ENCODE results near the gene ALS2CL. TPM values are rescaled to one million over a fixed set of nuclear protein-coding genes. Genes with fewer than 3 reads are reported as not detected.

ALS2CL gene
- total RNA-seq, 1 experiment from 2014 or later, result 0.25 TPM

DNA sequence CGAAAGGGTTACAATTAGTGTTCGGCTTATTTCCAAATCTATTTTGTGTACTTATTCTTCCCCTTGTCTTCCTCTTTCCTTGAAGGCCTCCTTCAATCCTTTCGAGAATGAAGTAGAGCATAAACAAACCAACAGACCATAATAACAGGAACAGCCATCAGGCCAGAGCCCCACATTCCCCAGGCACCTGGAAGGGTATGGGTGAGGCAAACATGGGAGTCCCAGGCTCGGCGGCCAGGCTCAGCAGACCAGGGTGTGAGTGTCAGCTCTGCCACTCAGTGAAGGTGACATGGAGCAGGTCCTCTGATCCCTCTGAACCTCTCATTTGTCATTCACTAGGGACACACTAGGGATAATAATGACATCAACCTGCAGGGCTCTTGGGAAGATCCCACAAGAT, 13.8 kb downstream of the ALS2CL start:
- no peak for DNase-seq (ENCODE audit: low spot score)

DNA sequence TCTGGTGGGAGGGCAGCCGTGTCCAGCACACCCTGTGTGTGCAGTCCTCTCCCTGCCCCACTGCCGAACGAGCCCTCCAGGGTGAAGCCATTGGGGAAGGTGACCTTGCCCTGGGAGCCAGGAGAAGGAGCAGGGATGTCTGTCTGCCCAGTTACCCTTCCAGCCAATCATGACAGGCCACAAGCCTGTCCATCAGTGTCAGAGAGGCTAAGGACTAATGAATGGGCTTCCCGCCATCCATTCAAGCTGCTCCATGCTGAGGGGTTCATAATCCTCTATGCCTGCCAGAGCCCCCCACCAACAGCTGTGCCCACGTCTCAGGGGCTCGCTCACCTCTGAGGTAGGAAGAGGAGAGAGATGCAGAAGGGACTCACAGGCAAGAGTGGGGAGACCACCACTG, 15.2 kb downstream of the ALS2CL start:
- no peak for DNase-seq (ENCODE audit: low spot score)

GRCh38 chr3:46677411-46677726, 16.1 kb downstream of the ALS2CL start:
- no peak for DNase-seq (ENCODE audit: low spot score)

GRCh38 chr3:46676601-46677410, 16.7 kb downstream of the ALS2CL start:
- no peak for DNase-seq (ENCODE audit: low spot score)

GRCh38 chr3:46675843-46676567, 17.5 kb downstream of the ALS2CL start:
- DNase-seq (ENCODE audit: low spot score), result no peak

DNA sequence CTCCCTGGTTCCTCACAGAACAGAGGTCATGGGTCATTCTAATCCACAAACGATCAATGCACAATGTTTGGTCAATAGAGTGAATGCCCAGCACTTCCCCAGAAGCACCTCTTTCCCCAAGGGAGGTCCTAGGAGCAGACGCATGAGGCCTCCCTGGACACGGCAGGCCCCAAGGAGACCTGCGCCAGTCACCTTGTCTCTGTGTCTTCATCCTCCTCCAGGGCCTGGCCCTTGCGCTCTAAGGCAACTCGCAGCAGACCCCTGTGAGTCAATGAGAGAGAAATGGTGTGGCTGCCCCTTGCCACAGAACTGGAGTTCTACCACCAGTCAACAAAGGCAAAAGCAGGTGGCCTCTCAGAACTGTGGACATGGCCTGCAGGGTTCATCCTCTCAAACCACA, 18.1 kb downstream of the ALS2CL start:
- no peak for DNase-seq (ENCODE audit: low spot score)

GRCh38 chr3:46674031-46674845, 19.2 kb downstream of the ALS2CL start:
- no peak for DNase-seq (ENCODE audit: low spot score)

DNA sequence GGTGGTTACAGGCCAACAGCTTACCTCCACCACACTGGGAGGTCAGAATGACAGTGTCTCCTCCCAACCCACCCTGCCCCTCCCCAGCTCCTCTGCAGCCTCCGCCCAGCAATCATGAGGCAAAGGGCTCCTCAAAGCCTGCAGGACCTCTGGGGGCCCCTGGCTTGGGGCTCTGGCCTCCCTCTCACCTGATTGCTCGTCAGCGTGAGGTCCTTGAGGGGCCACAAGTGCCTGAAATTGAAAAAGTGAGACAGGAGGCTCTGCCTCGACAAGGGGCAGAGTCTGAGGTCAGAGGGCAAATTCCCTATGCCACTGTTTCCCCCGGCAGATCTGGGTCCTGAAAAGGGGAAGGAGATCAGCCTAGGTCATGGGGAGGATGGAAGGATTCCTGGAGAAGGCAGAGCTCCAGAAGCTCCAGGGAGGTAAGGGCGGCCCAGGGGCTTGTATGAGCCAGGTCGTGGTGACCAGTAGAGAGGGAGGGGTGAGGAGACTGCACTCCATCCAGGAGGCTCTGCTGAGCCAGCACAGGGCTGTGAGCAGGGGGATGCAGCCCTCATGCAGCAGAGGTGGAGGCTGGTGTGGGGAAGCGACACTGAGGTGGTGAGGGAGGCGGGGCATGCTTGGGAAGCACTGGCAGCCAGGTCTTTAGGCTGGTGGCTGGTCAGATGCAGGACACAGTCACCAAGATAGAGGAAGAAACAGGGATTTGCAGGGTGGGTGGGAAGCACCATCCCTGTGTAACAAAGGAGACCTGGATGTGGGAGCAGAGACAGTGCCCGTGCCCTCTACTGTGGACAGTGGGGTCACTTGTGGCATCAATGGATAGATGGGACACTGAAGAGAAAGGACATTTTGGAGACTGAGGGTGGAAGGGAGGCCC, 20.1 kb downstream of the ALS2CL start:
- no peak for DNase-seq (ENCODE audit: low spot score)

GRCh38 chr3:46672349-46672695, 21.2 kb downstream of the ALS2CL start:
- DNase-seq (ENCODE audit: low spot score), result no peak

DNA sequence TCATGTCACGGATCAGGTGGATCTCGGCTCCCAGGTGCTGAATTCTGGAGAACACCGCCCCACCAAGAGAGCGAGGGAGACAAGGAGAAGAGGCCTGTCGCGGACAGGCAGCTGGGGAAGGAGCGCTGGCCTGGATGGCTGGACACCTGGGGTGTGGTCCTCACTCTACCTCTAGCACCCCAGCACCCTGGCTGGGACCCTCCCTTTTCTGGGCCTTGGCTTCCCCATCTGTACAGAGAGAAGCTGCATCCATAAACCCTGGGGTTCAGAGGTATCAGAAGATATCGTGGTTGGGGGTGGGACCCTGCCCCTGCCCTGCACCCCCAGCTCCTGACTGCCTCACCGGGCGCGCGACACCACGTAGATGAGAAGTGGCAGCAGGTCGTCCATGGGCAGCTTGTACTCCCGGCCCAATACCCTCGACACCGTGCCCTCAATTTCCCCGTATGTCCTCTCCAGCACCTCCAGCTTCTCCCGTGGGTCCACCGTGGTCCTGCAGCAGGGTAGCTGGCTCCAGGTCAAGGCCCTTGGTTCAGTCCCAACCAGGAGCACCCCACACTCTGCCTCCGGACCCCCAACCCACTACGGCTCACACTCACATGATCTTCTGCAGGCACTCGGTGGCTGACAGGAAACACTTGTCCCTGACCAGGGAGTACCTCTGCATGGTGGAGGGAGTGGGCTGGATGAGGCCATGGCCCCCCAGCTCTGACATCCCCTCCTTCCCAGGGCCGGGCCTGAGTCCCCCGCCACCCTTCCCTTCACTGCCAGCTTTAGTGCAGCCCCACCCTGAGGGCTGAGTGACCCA, 21.7 kb downstream of the ALS2CL start:
- no peak for DNase-seq (ENCODE audit: low spot score)

DNA sequence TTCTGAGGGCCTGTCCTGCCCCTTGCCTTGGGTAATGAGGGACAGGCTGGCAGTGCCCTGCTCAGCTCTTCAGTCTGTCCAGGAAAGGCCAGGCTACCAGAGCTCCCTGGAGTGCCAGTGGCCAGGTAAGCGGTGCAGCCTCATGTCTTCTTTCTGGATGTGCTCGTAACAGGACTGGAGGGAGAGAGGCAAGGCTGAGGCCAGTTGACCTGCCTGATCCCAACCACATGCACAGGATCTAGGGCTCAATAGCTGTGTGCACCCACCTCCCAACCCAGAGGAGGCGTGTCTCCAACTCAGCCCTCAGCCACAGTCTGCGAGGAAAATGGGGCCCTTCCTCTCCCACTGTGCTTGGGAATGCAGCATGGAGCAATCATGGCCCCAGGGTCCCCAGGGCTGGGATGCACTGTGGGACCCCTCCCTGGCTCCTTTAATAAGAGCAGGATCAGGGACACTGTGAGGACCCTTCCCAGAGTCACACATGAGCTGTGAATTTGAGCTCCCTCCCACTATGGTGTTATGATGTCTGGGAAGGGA, 22.5 kb downstream of the ALS2CL start:
- no peak for DNase-seq (ENCODE audit: low spot score)

GRCh38 chr3:46670000-46670890, 23.2 kb downstream of the ALS2CL start:
- no peak for DNase-seq (ENCODE audit: low spot score)

DNA sequence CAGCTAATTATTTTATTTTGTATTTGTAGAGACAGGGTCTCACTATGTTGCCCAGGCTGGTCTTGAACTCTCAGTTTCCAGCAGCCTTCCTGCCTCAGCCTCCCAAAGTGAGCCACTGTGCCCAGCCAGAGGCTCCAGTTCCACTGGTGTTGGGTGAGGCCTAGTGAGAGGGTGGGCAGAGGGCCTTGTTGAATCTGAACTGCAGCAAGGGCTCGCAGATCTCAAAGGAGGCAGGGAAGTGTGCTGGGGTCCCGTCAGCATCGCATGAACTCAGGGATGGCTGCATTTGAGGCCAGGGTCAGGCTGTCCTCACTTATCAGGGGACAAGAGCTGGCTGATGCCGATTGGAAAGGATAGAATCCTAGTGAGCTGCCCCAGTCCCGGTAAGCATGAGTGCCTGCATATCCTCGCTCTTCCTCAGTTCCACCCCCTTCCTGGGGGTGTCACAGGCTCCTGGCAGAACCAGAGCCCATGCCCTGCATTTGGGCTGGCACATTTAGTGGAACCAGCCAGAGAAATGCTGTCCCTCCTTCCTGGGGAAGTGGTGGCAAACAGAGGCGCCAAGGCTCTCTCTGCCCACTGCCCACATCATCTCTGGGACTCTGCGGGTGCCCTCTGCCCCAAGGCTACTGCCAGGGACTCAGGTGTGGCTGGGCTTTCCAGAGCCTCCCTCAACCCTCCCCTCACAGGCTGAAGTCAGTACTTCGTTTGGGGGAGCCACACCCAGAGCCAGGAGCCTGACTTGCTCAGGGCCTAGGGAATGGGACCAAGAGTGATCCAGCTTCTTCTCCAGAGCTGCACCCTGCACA, 24.1 kb downstream of the ALS2CL start:
- no peak for DNase-seq (ENCODE audit: low spot score)

- DNase-seq (ENCODE audit: low spot score), result no peak
These were observed 24.9 kb downstream of the ALS2CL start for GRCh38 chr3:46668591-46668990.

GRCh38 chr3:46668116-46668515, 25.4 kb downstream of the ALS2CL start:
- DNase-seq (ENCODE audit: low spot score), result no peak

- no peak for DNase-seq (ENCODE audit: low spot score)
These were observed 25.8 kb downstream of the ALS2CL start for GRCh38 chr3:46667657-46668056.

- no peak for DNase-seq (ENCODE audit: low spot score)
These were observed 26.3 kb downstream of the ALS2CL start for GRCh38 chr3:46667061-46667621.

- DNase-seq (ENCODE audit: low spot score), result no peak
These were observed 27.0 kb downstream of the ALS2CL start for GRCh38 chr3:46666453-46666845.

Measured in H4 (cell line).